SK-N-SH (cell line): ENCODE data around the gene FSTL5.

Experiments
- CTCF ChIP-seq: fragments of 200-600 bp; sonication (generic); IDR thresholded peaks from 2 replicates; pipeline ENCODE4 v1.6.1; 2017; ENCODE audit warnings: antibody characterized with exemption, mild to moderate bottlenecking, moderate library complexity
- ELF1 ChIP-seq: IDR thresholded peaks from 2 replicates; pipeline ENCODE4 v1.4.0; 2012
- EZH2phosphoT487 ChIP-seq: fragments of 200-600 bp; sonication (generic); IDR thresholded peaks from 2 replicates; pipeline ENCODE4 v1.6.1; 2017; ENCODE audit warnings: low read depth, mixed run types, mild to moderate bottlenecking, antibody characterized with exemption, moderate library complexity, borderline replicate concordance
- FOSL2 ChIP-seq: IDR thresholded peaks from 2 replicates; pipeline ENCODE4 v1.4.0; 2012; ENCODE audit warnings: low read depth, mild to moderate bottlenecking, moderate library complexity, borderline replicate concordance
- FOXJ3 ChIP-seq: sonication (generic); formaldehyde crosslinking; IDR thresholded peaks from 2 replicates; pipeline ENCODE4 v1.5.1; 2020; ENCODE audit warnings: mild to moderate bottlenecking, missing genetic modification reagents
- FOXM1 ChIP-seq: IDR thresholded peaks from 2 replicates; pipeline ENCODE4 v1.4.0; 2012; ENCODE audit warnings: low read depth, mild to moderate bottlenecking
- GABPA ChIP-seq: IDR thresholded peaks from 2 replicates; pipeline ENCODE4 v1.4.0; 2012; ENCODE audit warnings: low read depth, mild to moderate bottlenecking
- IRF3 ChIP-seq: fragments of 150-350 bp; IDR thresholded peaks from 2 replicates; pipeline ENCODE4 v1.6.1; 2016; ENCODE audit warnings: mild to moderate bottlenecking, low read depth, low read length
- NRF1 ChIP-seq: IDR thresholded peaks from 2 replicates; pipeline ENCODE4 v1.6.1; 2012; ENCODE audit warnings: low read depth, mild to moderate bottlenecking, low read length
- PBX3 ChIP-seq: IDR thresholded peaks from 2 replicates; pipeline ENCODE4; 2012
- POLR2AphosphoS5 ChIP-seq: IDR thresholded peaks from 2 replicates; pipeline ENCODE4 v1.6.1; 2012; ENCODE audit warnings: low read depth, low read length
- RAD21 ChIP-seq: IDR thresholded peaks from 2 replicates; pipeline ENCODE4 v1.6.1; 2012; ENCODE audit warnings: mild to moderate bottlenecking, low read length
- REST ChIP-seq: IDR thresholded peaks from 2 replicates; pipeline ENCODE4 v1.6.1; 2012; ENCODE audit warnings: mild to moderate bottlenecking, low read depth, low read length, moderate library complexity
- USF1 ChIP-seq: IDR thresholded peaks from 2 replicates; pipeline ENCODE4 v1.4.0; 2012; ENCODE audit warnings: low read depth, borderline replicate concordance

GRCh38 chr4:161651586-161651985 is 512.2 kb downstream of the FSTL5 start:
- TF ChIP-seq CTCF = no peak
- TF ChIP-seq FOXM1 = no peak
- TF ChIP-seq IRF3 = no peak
- TF ChIP-seq POLR2AphosphoS5 = no peak
- no peak for TF ChIP-seq REST
- no peak for TF ChIP-seq RAD21
- no peak for TF ChIP-seq NRF1
- no peak for TF ChIP-seq FOSL2
- TF ChIP-seq EZH2phosphoT487 = no peak
- TF ChIP-seq PBX3 = no peak
- TF ChIP-seq GABPA = no peak
- no peak for TF ChIP-seq ELF1
- TF ChIP-seq FOXJ3 = no peak
- TF ChIP-seq USF1 = no peak
